T-helper 1 cell treated with Interleukin-12 subunit alpha and Interleukin-12 subunit beta and Interleukin-4 antibody, amounts not matched to agents 30 ng/mL and 1 ng/mL, for 36 hours (primary cell): Measurements from ENCODE around the gene NAA30. TPM values are rescaled to one million over a fixed set of nuclear protein-coding genes. Genes with fewer than 3 reads are reported as not detected.

Experiments used
- total RNA-seq: library from RNA; stranded (reverse); gene quantifications from 2 replicates; pipeline ENCODE4 v1.2.3, GENCODE V29; 2022

NAA30 gene
- total RNA-seq, 1 donor from 2014 or later, result 18.4 TPM

Other genes starting within 250 kb of the NAA30 start
- gene EXOC5, start 121.7 kb upstream of the NAA30 start, total RNA-seq, result 76.4 and 77.0 TPM in 2 replicates
- gene AP5M1, start 121.6 kb upstream of the NAA30 start, total RNA-seq, result 45.4 and 46.2 TPM in 2 replicates
- gene CCDC198, start 103.3 kb downstream of the NAA30 start, total RNA-seq, result 0.10 TPM in 1 of 2 replicates, not detected in the other